A172 (cell line): ENCODE data around the gene NR2C2AP. TPM values are rescaled to one million over a fixed set of nuclear protein-coding genes. Genes with fewer than 3 reads are reported as not detected.

Source experiments
- DNase-seq: peaks from one replicate; pipeline ENCODE4 v3.0.0-alpha.2; 2015; ENCODE audit warnings: low spot score
- total RNA-seq: library from RNA; depleted of rRNA; stranded (reverse); fragments of >200 nt; shearing (Covaris generic); gene quantifications from 2 replicates; pipeline ENCODE4 v1.2.3, GENCODE V29; 2014

NR2C2AP gene
- total RNA-seq, 1 experiment from 2014 or later, result 30.3 TPM

GRCh38 chr19:19214892-19215291 is 11.7 kb upstream of the NR2C2AP start:
- DNase-seq, result peak; percentile 33

GRCh38 chr19:19214159-19214490 is 10.9 kb upstream of the NR2C2AP start:
- no peak for DNase-seq

GRCh38 chr19:19213426-19214158 is 10.4 kb upstream of the NR2C2AP start:
- no peak for DNase-seq

GRCh38 chr19:19212916-19213315 is 9.7 kb upstream of the NR2C2AP start:
- DNase-seq, result no peak

GRCh38 chr19:19211499-19212420 is 8.5 kb upstream of the NR2C2AP start, which contains the start of gene NCAN:
Gene NCAN, plus strand, starts transcription at chr19:19211958. Its CDS starts 4,996 bp downstream, at chr19:19216954.
- no peak for DNase-seq

GRCh38 chr19:19209372-19209771 is 6.2 kb upstream of the NR2C2AP start:
- DNase-seq, result no peak

- DNase-seq, result no peak
Measured at GRCh38 chr19:19207637-19208572, 4.7 kb upstream of the NR2C2AP start.

- DNase-seq, result no peak
Measured at GRCh38 chr19:19206938-19207337, 3.7 kb upstream of the NR2C2AP start.

GRCh38 chr19:19205416-19206410 is 2.5 kb upstream of the NR2C2AP start:
- DNase-seq, result no peak

GRCh38 chr19:19204181-19204580 is 967 bp upstream of the NR2C2AP start:
- no peak for DNase-seq

GRCh38 chr19:19202707-19203011 is 555 bp downstream of the NR2C2AP start:
- no peak for DNase-seq

- DNase-seq, result no peak
Measured at GRCh38 chr19:19201697-19202630, 1.2 kb downstream of the NR2C2AP start.

- no peak for DNase-seq
Measured at GRCh38 chr19:19193926-19194325, 9.3 kb downstream of the NR2C2AP start.

GRCh38 chr19:19192910-19193423 is 10.2 kb downstream of the NR2C2AP start:
- no peak for DNase-seq

GRCh38 chr19:19192078-19192882 is 10.9 kb downstream of the NR2C2AP start, which contains the start of the genes BORCS8 and RFXANK:
Gene BORCS8, minus strand, starts transcription at chr19:19192152. Its CDS starts 35 bp downstream, at chr19:19192117.
Gene RFXANK, plus strand, starts transcription at chr19:19192258. Its CDS starts 1,689 bp downstream, at chr19:19193947.
- DNase-seq, result peak; percentile 100

GRCh38 chr19:19191768-19192077 is 11.5 kb downstream of the NR2C2AP start:
- no peak for DNase-seq

- no peak for DNase-seq
Measured at GRCh38 chr19:19186742-19187141, 16.5 kb downstream of the NR2C2AP start.
